NCI-H1092 treated with DMSO at 0.1 percent for 48 hours (cell line): ENCODE measurements around the gene RAB6B.

ENCODE experiments used
- DNase-seq: peaks from one replicate; lab custom pipeline; 2025; lab: John Stamatoyannopoulos, UW

The RAB6B gene

GRCh38 chr3:133894353-133895207 lies 1.1 kb downstream of the RAB6B start:
- DNase-seq: peak; percentile 8

GRCh38 chr3:133893683-133894352 lies 1.9 kb downstream of the RAB6B start:
- DNase-seq: no peak

- no peak for DNase-seq
These were observed 3.0 kb downstream of the RAB6B start for GRCh38 chr3:133892541-133893231.

DNA sequence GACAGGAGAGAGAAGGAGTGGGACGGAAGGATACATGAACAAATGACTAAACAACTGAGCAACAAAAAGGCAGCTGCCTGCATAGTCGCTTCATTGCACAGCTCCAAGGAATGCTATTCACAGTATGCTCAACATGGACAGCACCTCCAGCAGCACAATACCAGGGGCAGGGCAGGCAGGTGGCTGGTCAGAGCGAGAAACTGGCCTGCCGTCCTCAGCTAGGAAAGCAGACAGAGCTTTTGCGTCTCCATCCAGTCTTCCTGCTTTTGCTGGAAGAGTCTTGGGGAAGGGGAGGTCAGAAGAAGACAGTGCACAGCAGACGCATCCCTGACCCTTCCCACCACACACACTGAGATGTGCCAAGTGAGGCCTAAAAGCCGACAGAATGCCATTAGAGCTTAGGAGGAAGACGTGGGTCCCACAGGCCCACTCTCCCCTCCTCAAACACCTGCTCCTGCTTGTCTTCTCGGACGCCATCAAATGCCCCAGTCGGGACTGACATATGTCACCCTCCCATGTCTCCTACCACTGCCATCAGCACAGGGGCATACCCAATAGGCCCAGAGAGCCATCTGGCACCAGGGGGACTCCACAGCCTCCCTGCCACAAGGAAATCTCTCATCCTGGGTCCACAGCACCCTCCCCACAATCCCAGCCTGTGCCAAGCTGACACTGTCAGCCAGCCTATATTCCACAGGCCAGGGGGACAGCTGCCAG lies 3.9 kb downstream of the RAB6B start:
- no peak for DNase-seq

- DNase-seq: no peak
These were observed 4.6 kb downstream of the RAB6B start for GRCh38 chr3:133890972-133891644.

- DNase-seq: no peak
These were observed 5.6 kb downstream of the RAB6B start for GRCh38 chr3:133890037-133890436.

GRCh38 chr3:133888726-133889340 lies 6.8 kb downstream of the RAB6B start:
- no peak for DNase-seq

- DNase-seq: no peak
These were observed 7.6 kb downstream of the RAB6B start for GRCh38 chr3:133887803-133888703.

DNA sequence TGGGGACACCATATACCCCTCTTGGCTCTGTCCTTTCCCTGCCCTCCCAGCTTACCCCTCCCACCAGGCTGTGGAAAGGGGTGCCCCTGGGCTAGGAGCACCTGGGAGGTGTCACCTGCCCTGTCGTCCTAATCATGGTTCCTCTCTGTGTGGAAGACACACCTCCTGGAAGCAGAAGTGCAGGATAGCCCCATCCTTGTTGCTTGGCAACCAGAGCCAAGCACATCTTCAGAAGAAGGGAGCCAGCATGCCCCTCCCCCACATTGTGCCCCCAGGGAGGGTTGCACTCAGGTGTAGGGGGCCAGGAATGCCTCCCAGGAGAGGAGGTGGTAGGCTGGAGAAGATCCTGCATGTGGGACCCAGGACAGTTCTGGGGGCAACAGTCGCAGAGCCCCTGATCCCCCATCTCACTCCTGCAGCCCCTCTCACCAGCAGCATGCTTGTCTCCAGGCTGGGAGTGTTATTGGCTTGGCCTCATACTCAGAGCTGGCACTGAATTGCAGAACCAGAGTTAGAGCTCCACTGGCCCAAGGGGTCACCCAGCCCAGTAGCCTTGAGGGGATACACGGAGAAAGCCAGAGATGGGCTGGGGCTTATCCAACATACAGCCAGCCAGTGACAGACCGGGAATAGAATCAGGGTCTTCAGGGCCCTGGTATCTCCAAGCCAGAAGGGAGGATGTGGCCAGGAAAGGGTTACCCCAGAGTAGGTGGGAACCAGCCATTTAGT lies 8.4 kb downstream of the RAB6B start:
- no peak for DNase-seq

DNA sequence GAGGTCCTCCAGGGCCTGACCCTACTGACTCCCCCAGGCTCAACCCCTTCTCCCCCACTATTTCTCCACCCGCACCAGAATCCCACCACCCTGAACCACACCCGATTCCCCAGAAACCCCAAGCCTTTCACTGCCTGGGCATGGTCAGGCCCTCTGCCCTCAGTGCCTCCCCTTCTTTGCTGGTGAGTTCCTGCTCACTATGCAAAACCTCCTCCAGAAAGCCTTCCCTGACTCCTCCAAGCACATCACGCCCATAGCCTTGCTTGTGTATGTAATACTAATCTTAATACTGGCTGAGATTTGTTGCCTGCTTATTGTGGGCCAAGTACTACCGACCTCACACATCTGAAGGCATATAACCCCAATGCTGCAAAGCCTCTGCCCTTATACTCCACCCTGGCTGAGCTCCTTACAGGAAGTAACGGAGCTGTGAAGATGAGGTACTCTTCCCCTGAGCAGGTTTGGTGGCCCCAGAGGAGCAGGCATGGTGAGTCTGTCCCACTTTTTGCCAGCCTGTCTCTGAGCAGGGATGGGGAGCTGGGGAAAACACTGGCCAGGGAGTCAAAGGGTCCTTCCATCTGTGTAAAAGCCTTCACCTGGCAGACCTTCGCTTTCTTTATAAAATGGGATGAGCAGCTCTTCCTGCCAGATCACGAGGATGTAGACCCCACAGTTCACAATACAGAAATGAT lies 9.5 kb downstream of the RAB6B start:
- DNase-seq: no peak

DNA sequence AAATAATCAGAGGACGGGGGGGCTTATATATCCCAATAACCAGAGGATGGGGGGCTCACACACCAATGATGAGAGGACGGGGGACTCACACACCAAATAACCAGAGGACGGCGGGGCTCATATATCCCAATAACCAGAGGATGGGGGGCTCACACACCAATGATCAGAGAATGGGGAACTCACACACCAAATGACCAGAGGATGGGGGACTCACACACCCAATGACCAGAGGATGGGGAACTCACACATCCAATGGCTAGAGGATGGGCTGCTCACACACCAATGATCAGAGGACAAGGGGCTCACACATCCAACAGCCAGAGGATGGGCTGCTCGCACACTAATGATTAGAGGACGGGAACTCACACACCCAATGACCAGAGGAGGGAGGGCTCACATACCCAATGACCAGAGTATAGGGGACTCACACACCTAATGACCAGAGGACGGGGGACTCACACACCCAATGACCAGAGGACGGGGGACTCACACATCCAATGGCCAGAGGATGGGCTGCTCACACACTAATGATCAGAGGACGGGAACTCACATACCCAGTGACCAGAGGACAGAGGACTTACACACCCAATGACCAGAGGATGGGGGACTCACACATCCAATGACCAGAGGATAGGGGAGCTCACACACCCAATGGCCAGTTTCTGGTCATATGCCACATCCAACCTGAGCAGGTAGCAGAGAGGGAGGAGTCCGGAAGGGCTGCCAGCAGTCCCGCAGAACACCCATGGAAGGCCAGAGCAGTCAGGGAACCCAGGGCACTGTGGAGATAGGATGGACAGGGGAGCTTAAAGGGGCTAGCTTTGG lies 10.6 kb downstream of the RAB6B start:
- DNase-seq: no peak

GRCh38 chr3:133884054-133884886 lies 11.4 kb downstream of the RAB6B start:
- no peak for DNase-seq

DNA sequence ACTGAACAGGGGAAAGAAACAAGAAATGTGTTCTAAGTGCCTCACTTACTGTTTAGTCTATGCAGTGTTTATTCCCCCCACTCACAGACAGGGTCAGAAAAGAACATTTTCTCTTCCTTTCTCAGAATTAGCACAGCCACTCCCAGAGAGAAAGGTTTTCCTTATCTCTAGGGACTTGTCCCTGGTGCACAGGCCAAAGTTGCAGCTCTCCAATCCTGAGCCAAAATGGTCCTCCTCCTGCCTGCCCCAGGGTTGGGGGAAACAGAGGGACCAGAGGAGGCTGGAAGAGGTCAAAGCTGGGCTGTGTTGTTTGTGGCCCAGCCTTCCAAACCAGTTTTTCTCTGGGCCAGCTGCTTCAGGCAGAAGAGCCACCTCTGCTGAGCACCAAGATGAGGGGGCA lies 12.0 kb downstream of the RAB6B start:
- no peak for DNase-seq

DNA sequence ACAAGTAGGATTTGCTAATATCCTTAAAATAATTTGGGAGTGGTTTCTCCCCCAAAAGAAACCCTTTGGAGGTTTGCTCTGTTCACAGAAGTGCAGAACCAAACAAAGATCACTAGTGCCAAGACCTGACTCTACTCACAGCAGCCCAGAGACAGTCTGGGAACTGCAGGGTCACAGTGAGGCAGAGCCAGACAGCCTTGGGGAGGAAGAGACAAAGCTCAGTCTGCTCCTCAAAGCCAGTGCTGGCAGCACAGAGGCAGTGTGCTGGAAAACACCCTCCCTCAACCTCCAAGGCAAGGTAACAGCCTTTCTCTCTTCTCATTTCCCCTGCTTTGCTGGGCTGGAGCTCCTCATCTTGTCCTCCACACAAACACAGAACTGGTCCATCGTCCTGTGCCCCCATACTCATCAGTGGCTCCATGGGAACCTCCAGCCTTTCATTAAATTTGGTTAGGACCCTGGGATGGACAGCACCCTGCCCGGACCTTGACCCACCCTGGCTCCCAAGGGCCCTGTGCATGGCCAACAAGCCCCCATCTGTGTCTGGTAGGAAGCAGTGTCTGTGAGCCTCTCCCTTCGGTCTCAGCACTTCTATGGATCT lies 12.6 kb downstream of the RAB6B start:
- DNase-seq: no peak

DNA sequence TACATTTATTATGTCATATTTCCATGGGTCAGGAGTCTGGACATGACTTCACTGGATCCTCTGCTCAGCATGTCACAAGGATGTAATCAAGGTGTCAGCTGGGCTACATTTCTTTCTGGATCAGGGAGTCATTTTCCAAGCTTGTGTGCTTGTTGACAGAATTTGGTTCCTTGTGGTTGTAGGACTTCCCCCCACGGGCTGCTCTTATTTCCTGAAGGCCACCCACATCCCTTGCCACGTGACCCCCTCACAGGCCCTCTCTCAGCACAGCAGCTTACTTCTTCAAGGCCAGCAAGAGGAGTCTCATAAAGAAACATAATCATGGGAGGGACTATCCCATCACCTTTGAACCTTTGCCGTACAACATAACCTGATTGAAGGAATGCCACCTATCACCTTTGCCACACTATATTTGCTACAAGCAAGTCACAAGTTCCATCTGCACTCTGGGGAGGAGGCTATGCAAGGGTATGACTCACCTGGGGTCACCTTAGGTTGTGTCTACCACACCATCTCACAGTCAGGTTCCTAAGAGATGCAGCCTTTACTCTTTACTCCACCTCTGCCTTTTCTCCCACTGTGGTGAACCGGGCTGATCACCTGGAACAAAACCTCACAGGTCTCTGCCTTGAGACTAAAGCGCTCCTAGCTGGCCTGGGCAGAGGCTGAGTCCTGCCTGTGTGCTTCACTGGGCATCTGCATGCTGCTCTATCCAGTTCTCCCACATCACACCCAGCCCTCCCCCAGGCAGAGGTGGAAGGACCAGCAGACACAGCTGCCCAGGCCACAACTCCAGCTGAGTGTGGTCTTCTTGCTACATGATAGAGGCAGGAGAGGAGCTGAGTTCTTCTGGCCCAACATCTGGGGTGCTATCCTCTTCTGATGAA lies 13.5 kb downstream of the RAB6B start:
- DNase-seq: no peak

- no peak for DNase-seq
These were observed 14.2 kb downstream of the RAB6B start for GRCh38 chr3:133881492-133881891.
